RPMI8226 (cell line): ENCODE data around the gene LHFPL5.

Experiments
- DNase-seq: peaks from one replicate; pipeline ENCODE4 v3.0.0-alpha.2; 2015

Gene LHFPL5

DNA sequence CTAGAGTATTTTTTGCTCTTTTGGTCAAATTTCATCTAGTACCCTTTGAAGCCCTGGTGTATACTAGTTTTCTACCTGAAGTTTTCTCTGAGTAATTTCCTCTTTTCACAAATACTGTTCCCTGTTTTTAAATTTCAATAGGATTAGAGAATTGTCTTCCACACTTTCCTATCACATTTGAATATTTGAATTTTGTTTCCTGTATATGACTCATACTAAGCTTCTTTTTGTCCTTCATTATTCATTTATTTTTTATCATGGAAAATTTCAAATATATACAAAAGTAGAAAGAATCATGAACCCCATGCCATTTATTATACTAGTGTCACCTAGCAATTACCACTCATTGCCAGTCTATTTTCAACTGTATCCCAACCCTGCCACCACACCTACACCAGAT, 52.7 kb downstream of the LHFPL5 start:
- no peak for DNase-seq

DNA sequence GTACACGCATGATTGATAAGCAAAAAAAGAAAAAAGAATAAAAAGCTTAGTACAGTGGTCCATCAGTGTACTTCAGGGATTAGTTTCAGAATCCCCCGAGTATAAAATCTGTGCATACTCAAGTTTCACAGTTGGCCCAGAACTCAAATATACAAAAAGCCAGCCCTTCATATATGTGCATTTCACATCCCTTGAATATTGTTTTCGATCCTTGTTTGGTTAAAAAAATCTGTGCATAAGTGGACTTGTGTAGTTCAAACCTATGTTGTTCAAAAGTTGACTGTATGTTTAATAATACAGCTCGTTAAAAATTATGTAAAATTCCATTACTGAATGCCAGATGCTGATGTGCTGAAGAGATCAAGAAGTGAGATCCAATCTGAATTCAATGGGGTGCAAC, 54.2 kb downstream of the LHFPL5 start:
- DNase-seq, result no peak
